ENCODE measurements around the gene CMBL.

CMBL gene

DNA sequence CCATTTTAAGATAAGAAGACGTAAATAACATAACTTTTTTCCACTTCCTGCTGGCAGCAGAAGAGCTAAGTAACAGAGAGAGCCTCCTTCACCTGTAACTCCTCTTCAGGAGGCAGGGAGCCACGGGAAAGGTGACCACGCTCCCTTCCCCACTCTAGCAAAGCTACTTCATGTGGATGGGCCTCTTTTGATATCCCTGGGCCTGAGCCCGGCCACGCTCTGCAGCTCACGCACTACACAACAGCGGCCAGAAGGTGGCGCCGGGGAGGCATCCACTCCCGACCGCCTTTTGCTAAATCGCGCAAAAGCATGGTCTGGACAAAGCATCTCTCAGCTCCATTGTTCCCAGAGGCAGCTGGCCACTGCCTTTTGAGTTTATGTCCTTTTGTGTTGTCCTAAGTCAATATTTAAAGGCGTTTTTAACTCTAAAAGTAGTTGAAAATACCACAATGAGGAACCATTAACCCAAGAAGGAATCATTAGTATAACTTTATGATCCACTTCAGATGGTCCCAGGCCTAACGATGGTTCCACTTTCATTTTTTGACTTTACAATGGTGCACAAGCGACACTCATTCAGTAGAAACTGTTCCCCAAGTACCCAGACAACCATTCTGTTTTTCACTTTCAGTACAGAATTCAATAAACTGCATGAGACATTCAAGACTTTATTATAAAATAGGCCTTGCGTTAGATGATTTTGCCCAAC, 23.6 kb downstream of the CMBL start:
- Histone ChIP-seq H3K4me3 (ENCODE audit: low read depth, low read length) (no peak overlapping the region), H3K9me3 (no peaks in the 10 kb centered on the region), H3K36me3 (no peaks in the 10 kb centered on the region), H3K27me3 (no peaks in the 10 kb centered on the region), H3K4me1 (peaks cover 9% of the 10 kb centered on the region)
- TF ChIP-seq CTCF (IDR thresholded peaks at IDR 0.05; ENCODE audit: low read depth, low read length), result peak; percentile 98
- DNase-seq, result peak; percentile 90

DNA sequence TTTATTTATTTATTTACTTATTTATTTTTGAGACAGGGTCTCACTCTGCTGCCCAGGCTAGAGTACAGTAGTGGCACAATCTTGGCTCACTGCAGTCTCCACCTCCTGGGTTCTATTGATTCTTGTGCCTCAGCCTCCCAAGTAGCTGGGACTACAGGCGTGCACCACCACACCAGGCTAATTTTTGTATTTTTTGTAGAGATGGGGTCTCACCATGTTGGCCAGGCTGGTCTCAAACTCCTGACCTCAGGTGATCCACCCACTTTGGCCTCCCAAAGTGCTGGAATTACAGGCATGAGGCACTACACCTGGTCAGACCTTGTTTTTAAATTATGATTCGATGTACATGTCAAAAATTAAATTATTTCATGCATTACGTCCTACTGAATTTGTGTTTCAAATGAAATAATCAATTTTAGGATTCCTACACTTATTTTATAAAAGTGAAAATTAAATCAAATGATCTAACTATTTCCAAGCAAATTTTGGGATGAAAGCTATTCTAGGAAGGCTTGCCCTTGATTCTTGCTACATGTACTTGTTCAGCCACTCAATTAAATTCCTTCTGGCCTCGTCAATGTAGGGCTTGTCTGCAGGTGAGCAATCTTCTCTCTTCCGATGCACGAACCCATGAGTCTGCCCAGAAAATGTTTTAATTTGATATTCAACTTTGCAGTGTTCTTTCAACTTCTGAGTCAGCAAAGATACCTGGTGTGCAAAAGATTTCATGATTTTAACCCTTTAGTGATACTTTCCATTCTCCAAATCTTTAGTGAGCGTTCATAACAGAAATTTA, 27.6 kb downstream of the CMBL start:
- no peak for DNase-seq
- Histone ChIP-seq H3K36me3 (no peaks in the 10 kb centered on the region), H3K9me3 (no peaks in the 10 kb centered on the region), H3K27me3 (no peaks in the 10 kb centered on the region), H3K4me1 (peaks cover 4% of the 10 kb centered on the region), H3K4me3 (ENCODE audit: low read depth, low read length) (no peak overlapping the region)
- TF ChIP-seq CTCF (IDR thresholded peaks at IDR 0.05; ENCODE audit: low read depth, low read length), result no peak

DNA sequence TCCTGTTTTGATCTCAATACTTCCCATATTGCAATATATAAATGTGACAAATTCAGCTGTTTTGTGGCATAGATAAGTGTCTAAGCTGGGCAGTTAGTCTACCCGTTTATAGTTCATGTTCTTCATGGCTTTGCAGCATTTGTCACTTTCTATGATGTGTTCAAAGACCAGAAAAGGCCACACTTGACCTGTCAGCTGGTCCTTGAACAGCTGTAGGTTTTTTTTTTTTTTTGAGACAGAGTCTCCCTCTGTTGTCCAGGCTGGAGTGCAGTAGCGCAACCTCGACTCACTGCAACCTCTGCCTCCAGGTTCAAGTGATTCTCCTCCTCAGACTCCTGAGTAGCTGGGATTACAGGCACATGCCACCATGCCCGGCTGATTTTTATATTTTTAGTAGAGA, 28.4 kb downstream of the CMBL start:
- no peak for DNase-seq
- TF ChIP-seq CTCF (IDR thresholded peaks at IDR 0.05; ENCODE audit: low read depth, low read length), result no peak
- H3K4me1 ChIP-seq, result peaks cover 3% of the 10 kb centered on the region
- H3K9me3 ChIP-seq, result no peaks in the 10 kb centered on the region
- H3K36me3 ChIP-seq, result no peaks in the 10 kb centered on the region
- no peak overlapping the region for H3K4me3 ChIP-seq (ENCODE audit: low read depth, low read length)
- H3K27me3 ChIP-seq, result no peaks in the 10 kb centered on the region

DNA sequence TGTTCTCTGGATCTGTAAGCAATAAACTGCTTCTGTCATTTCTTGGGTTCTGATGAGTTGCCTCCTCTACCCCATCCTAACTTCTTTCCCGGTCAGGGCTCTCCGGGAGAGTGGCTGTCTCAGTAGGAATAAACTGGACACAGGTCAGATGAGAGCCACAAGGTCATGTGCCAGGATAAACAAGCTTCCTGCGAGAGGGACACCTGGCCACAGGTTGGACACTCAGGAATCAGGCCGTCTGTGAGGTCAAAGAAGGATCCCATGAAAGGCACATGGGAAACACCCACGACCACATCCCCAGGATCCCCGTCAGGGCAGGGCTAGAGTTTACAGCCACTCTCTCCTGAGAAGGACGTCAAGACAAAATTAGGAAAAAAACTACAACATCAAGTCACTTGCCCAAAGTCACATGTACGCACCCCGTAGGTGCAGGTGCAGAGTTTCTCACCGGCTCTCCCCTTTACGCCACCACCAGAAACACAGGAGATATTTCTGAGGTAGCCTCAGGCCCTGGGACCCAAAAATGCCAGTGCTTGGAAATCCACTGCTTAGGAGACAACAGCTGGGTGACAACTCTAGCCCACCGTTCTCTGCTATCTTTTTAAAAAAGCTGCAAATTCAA, 28.9 kb downstream of the CMBL start:
- H3K9me3 ChIP-seq, result no peaks in the 10 kb centered on the region
- TF ChIP-seq CTCF (IDR thresholded peaks at IDR 0.05; ENCODE audit: low read depth, low read length), result no peak
- H3K4me1 ChIP-seq, result no peaks in the 10 kb centered on the region; the same call in 1 of the 2 replicates
- H3K4me3 ChIP-seq (ENCODE audit: low read depth, low read length), result no peak overlapping the region
- H3K27me3 ChIP-seq, result no peaks in the 10 kb centered on the region
- no peak for DNase-seq
- H3K36me3 ChIP-seq, result no peaks in the 10 kb centered on the region

DNA sequence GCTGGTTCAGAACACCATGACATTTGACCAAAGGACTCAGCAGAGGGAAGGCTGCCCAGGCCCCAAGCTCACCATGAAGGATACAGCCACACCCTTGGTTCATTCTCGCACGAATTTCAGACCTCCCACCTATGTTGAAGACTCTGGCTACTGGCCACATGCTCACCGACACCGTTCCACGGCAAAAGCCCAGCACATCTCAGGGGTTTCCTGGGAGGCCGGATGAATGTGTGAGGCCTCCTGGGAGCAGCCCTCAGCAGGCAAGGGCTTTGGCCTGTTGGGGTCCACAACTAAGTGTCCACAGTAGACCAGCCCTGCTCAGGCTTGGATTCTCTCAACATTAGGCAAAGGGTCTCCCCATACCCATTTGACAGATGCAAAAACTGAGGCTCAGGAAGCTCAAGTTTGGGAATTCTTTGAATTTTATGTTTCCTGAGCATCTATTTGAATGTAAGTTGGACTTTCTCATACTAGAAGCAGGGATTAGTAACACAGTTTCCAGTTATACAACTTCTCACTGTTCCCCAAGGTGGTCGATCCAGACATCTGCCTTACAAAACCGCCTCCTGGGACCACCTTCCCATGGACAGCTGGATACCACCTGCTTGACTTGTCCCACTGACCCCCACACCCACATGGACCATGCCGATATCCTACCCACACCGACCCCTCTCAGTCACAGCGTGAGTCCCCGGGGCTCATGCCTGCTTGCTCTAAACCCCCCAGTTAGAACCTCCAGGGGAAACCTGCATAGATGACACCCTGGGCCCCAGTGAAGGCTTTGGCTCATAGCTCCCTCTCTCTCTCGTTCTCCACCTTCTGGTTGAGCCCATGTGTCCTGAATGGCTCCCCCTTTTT, 29.7 kb downstream of the CMBL start:
- DNase-seq, result no peak
- no peaks in the 10 kb centered on the region for H3K27me3 ChIP-seq
- TF ChIP-seq CTCF (IDR thresholded peaks at IDR 0.05; ENCODE audit: low read depth, low read length), result no peak
- no peaks in the 10 kb centered on the region for H3K9me3 ChIP-seq
- no peaks in the 10 kb centered on the region for H3K4me1 ChIP-seq
- no peak overlapping the region for H3K4me3 ChIP-seq (ENCODE audit: low read depth, low read length)
- H3K36me3 ChIP-seq, result no peaks in the 10 kb centered on the region
